Trophoblast cell (in vitro differentiated cells and primary cell): Measurements from ENCODE around the gene HOXC6.

ENCODE experiments used
- DNase-seq, 2 donors: peaks; one replicate each; pipeline ENCODE4 v3.0.0-alpha.2; 2016
- H2AFZ ChIP-seq: 2 replicates; pipeline ENCODE4 v1.6.1; 2013; ENCODE audit warnings: low read length, moderate library complexity, mild to moderate bottlenecking; ENCODE audit not compliant: insufficient read depth, poor library complexity
- H2AK5ac ChIP-seq: 2 replicates; pipeline ENCODE4 v1.6.1; 2013; ENCODE audit warnings: mild to moderate bottlenecking, low read length
- H2BK120ac ChIP-seq: 2 replicates; pipeline ENCODE4 v1.6.1; 2013; ENCODE audit warnings: low read length, mild to moderate bottlenecking, moderate library complexity; ENCODE audit not compliant: insufficient read depth, poor library complexity
- H2BK12ac ChIP-seq: 2 replicates; pipeline ENCODE4 v1.6.1; 2013; ENCODE audit warnings: mild to moderate bottlenecking, low read length, moderate library complexity
- H2BK5ac ChIP-seq: 2 replicates; pipeline ENCODE4 v1.6.1; 2013; ENCODE audit warnings: low read length, low read depth, moderate library complexity, mild to moderate bottlenecking; ENCODE audit not compliant: poor library complexity
- H3K14ac ChIP-seq: 2 replicates; pipeline ENCODE4 v1.6.1; 2013; ENCODE audit warnings: mild to moderate bottlenecking, low read length
- H3K18ac ChIP-seq: 2 replicates; pipeline ENCODE4 v1.6.1; 2013; ENCODE audit warnings: mild to moderate bottlenecking, low read length
- H3K23ac ChIP-seq: 2 replicates; pipeline ENCODE4 v1.6.1; 2013; ENCODE audit warnings: low read length
- H3K27ac ChIP-seq: 2 replicates; pipeline ENCODE4 v1.5.1; 2013; ENCODE audit warnings: low read depth, mild to moderate bottlenecking, inconsistent platforms, low read length, moderate library complexity
- H3K27me3 ChIP-seq: 2 replicates; pipeline ENCODE4 v1.6.1; 2013; ENCODE audit warnings: inconsistent platforms, mild to moderate bottlenecking, low read length, moderate library complexity; ENCODE audit not compliant: insufficient read depth
- H3K36me3 ChIP-seq, 2 experiments: 1 replicate in 1 of 2; 2 replicates in 1 of 2; pipeline ENCODE4 v1.6.1; 2013; ENCODE audit warnings: low read length in 2 of 2, mild to moderate bottlenecking in 2 of 2, moderate library complexity in 1 of 2; ENCODE audit not compliant: insufficient read depth in 2 of 2, control insufficient read depth in 1 of 2
- H3K4ac ChIP-seq: 2 replicates; pipeline ENCODE4 v1.6.1; 2013; ENCODE audit warnings: low read depth, mild to moderate bottlenecking, low read length, moderate library complexity
- H3K4me1 ChIP-seq, 2 experiments: 1 replicate in 1 of 2; 2 replicates in 1 of 2; pipeline ENCODE4 v1.6.1; 2013; ENCODE audit warnings: low read length in 2 of 2, mild to moderate bottlenecking in 2 of 2, moderate library complexity in 1 of 2; ENCODE audit not compliant: insufficient read depth in 2 of 2, control insufficient read depth in 1 of 2
- H3K4me2 ChIP-seq: 2 replicates; pipeline ENCODE4 v1.6.1; 2013; ENCODE audit warnings: inconsistent platforms, mild to moderate bottlenecking, low read length, moderate library complexity
- H3K4me3 ChIP-seq: 2 replicates; pipeline ENCODE4 v1.5.1; 2013; ENCODE audit warnings: mild to moderate bottlenecking, low read depth, low read length, inconsistent platforms
- H3K79me1 ChIP-seq: one replicate; pipeline ENCODE4 v1.6.1; 2013; ENCODE audit warnings: low read length
- H3K79me2 ChIP-seq: 2 replicates; pipeline ENCODE4 v1.6.1; 2013; ENCODE audit warnings: low read length, mild to moderate bottlenecking; ENCODE audit not compliant: control insufficient read depth, insufficient read depth, poor library complexity
- H3K9ac ChIP-seq: 2 replicates; pipeline ENCODE4 v1.6.1; 2013; ENCODE audit warnings: mild to moderate bottlenecking, low read length
- H3K9me3 ChIP-seq: 2 replicates; pipeline ENCODE4 v1.6.1; 2013; ENCODE audit warnings: low read depth, mild to moderate bottlenecking, control low read depth, inconsistent platforms, low read length; ENCODE audit not compliant: insufficient read depth
- H4K12ac ChIP-seq: 2 replicates; pipeline ENCODE4 v1.6.1; 2013; ENCODE audit warnings: low read depth, mild to moderate bottlenecking, low read length, moderate library complexity
- H4K8ac ChIP-seq: 2 replicates; pipeline ENCODE4 v1.6.1; 2013; ENCODE audit warnings: low read depth, mild to moderate bottlenecking, low read length, moderate library complexity
- H4K91ac ChIP-seq: one replicate; pipeline ENCODE4 v1.6.1; 2013; ENCODE audit warnings: low read depth, mild to moderate bottlenecking, low read length, moderate library complexity
- WGBS: extraction: QIAGEN DNeasy Blood & Tissue Kit; methylation state at CpG from one replicate; pipeline ENCODE4 v1.1.7; 2013; ENCODE audit warnings: missing lambda C conversion rate; ENCODE audit not compliant: insufficient read length, insufficient coverage; ENCODE audit errors: extremely low coverage; 5-methylcytosine and 5-hydroxymethylcytosine counted together

The HOXC6 gene

DNA sequence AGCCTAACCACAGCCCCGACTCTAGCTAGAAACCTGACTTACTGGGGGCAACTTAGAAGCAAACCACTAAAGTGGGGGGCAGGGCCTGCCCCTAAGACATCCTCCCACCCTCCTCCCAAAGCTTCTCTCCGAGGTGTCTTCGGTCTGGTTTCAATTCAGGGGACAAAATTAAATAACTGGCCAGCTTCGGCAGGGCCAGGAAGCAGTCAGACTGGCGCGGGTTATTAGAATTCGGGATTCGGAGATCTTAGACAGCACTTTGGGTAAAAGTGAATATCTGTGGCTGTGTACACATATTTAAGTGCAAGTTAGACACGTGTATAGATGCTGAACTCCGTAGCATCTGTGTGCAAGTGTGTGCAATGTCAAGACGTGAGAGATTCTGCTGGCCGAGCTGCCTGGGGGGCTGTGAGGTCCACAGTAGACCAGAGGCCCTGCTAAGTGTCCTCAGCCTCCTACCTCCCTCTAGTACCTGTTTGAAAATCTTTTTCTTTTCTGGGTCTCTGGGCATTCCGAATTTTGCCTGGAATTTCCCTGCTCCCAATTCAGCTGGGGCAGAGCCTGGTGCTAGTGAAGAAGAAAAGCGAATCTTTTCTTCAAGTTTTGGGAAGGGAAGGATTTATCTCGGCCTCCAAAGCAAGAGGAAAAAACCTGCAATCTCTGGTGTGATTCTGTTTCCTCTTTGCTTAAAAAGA is 47.3 kb upstream of the HOXC6 start:
- no peak for DNase-seq
- no peak overlapping the region for H3K9ac ChIP-seq

DNA sequence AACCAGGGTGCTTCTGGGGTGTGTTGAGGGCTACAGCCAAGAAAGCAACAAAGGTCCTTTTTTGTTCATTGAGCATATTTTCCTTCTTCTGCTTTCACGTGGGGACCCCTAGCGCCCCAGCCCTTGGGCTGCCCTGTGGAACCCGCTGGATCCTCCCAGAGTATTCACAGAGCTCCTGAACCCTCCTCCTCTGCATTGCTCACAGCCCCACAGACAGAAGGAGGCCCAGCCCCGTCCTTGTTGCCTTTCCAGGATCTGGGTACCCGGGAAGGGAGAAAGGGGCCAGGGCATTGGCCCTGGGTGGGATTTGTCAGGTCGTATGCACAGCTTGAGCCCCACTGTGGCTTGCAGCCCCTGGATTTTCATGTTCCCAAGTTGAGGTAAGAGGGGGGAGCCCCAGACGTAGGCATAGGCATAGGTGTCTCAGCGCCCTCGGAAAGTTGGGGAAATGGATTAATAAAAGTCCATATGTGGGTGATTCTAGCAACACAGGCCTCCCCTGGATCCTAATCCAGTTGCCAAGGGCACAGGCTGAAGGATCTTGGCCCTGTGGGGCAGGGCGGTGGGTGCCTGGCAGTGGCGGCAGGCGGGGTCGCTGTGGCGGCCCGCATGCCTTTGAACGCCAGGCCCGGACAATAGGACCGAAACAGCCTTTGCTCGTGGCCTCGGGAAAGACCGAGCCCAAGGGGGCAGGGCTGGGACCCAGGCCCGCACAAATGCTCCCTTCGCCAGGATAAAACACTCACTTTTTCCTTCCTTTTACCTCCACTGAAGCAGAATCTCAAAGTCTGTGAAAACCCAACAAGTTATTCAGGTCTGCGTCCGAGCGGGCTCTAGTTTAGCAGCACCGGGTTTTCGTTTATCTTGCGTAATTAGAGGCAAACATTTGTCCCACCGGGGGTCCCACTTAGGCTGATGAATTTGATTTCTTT is 46.3 kb upstream of the HOXC6 start:
- Histone ChIP-seq H3K36me3 (no peaks in the 10 kb centered on the region), H2AFZ (no peak overlapping the region), H3K27me3 (peaks cover 91% of the 10 kb centered on the region), H3K4ac (no peak overlapping the region), H3K79me2 (no peaks in the 10 kb centered on the region), H2BK120ac (no peak overlapping the region), H2BK5ac (no peak overlapping the region), H3K23ac (no peak overlapping the region), H2BK12ac (no peak overlapping the region), H3K4me3 (no peak overlapping the region), H2AK5ac (no peak overlapping the region), H3K4me2 (no peak overlapping the region), H3K14ac (no peak overlapping the region), H4K12ac (no peak overlapping the region), H4K8ac (no peak overlapping the region), H3K79me1 (no peaks in the 10 kb centered on the region), H3K9me3 (peaks cover 35% of the 10 kb centered on the region), H3K27ac (no peak overlapping the region), H3K4me1 (peaks cover 0 to 4% of the 10 kb centered on the region in 2 experiments), H4K91ac (no peak overlapping the region), H3K18ac (no peak overlapping the region), H3K9ac (no peak overlapping the region)
- WGBS, result no CpG with 5 or more reads among the region's 30 CpGs
- DNase-seq, result no peak

More for the DNA sequence above, 47.3 kb upstream of the HOXC6 start:
- Histone ChIP-seq H2BK120ac (no peak overlapping the region), H3K9me3 (peaks cover 34% of the 10 kb centered on the region), H3K79me1 (no peaks in the 10 kb centered on the region), H2BK5ac (no peak overlapping the region), H4K8ac (no peak overlapping the region), H3K18ac (no peak overlapping the region), H3K4me3 (no peak overlapping the region), H3K4ac (no peak overlapping the region), H3K4me1 (peaks cover 0 to 4% of the 10 kb centered on the region in 2 experiments), H3K23ac (no peak overlapping the region), H2AFZ (no peak overlapping the region), H3K4me2 (no peak overlapping the region), H3K14ac (no peak overlapping the region), H4K12ac (no peak overlapping the region), H3K36me3 (no peaks in the 10 kb centered on the region), H3K27ac (no peak overlapping the region), H4K91ac (no peak overlapping the region), H2AK5ac (no peak overlapping the region), H3K79me2 (no peaks in the 10 kb centered on the region), H3K27me3 (peaks cover 91% of the 10 kb centered on the region), H2BK12ac (no peak overlapping the region)
- no CpG with 5 or more reads among the region's 15 CpGs for WGBS

DNA sequence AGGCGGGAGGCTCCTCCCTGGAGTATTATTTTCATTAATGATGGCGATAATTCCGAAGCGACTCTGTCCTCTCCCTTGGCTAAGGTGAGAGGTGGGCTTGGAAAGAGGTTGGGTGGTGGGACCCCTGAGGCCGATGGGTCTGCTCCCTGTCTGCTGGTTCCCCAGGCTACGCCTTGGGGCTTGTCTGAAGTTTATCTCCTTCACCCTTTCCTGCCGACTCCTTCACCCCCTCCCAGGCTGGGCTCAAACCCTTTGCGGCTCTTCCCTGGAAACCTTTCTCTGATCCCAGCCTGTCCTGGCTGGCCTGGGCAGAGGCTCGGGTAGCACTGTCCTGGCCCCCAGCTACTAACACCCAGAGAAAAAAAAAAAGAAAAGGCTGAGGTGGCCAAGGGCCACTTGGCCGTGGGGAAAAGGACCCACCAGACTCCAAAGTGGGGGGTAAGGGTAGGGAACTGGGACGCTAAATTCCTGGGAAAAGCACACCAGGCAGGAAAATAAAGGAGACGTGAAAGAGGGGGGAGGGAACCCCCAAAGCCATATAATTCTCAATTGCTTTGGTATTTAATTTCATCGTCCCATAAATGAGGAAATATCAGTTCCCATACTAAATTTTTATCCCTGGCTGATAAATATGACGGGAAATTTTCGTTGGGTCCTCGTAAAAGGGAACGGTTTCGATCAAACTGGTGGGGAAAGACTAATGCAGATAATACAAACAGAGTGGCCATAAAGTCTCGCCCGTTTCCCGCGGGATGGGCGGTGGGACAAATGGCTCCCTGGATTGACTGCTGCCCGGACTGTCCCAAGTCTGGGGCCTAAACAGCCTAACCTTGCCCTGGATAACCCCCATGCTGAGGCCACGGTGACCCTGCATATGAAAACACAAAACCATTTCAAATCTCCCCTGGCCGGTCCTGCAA is 45.3 kb upstream of the HOXC6 start:
- H3K4me1 ChIP-seq, result peaks cover 0 to 3% of the 10 kb centered on the region in 2 experiments
- H3K27ac ChIP-seq, result no peak overlapping the region
- H3K4me3 ChIP-seq, result no peak overlapping the region
- H3K36me3 ChIP-seq, result no peaks in the 10 kb centered on the region
- H2AK5ac ChIP-seq, result no peak overlapping the region
- no peak overlapping the region for H3K23ac ChIP-seq
- H3K18ac ChIP-seq, result no peak overlapping the region
- H3K79me2 ChIP-seq, result no peaks in the 10 kb centered on the region
- no peaks in the 10 kb centered on the region for H3K79me1 ChIP-seq
- no peak overlapping the region for H3K4ac ChIP-seq
- H3K27me3 ChIP-seq, result peaks cover 92% of the 10 kb centered on the region
- DNase-seq, result no peak
- peaks cover 39% of the 10 kb centered on the region for H3K9me3 ChIP-seq
- no CpG with 5 or more reads among the region's 26 CpGs for WGBS
- H3K9ac ChIP-seq, result no peak overlapping the region
- H4K8ac ChIP-seq, result no peak overlapping the region
- no peak overlapping the region for H2BK12ac ChIP-seq
- no peak overlapping the region for H2BK120ac ChIP-seq
- no peak overlapping the region for H3K14ac ChIP-seq
- H2AFZ ChIP-seq, result no peak overlapping the region
- no peak overlapping the region for H3K4me2 ChIP-seq
- no peak overlapping the region for H2BK5ac ChIP-seq
- H4K91ac ChIP-seq, result no peak overlapping the region
- H4K12ac ChIP-seq, result no peak overlapping the region

DNA sequence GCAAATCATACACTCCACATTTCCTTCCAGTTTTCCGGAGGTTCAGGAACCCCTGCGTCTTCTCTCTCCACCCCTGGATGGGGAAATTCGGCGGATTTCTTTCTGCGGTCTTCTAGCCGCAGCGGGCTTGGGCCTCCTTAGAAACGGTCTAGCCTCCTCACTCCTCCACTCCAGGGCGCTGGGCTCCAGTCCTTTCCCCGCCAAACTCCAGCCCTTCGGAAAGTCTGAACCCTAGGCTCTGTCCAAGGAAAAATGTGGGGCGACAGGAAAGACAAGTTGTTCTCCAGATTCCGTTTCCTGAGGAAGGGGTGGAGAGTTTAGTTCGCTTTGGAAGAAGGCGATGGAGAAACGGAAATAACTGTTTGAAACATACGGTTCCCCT is 44.7 kb upstream of the HOXC6 start:
- H3K4me2 ChIP-seq, result no peak overlapping the region
- H3K27me3 ChIP-seq, result peaks cover 94% of the 10 kb centered on the region
- H4K12ac ChIP-seq, result no peak overlapping the region
- WGBS, result no CpG with 5 or more reads among the region's 17 CpGs
- H3K18ac ChIP-seq, result no peak overlapping the region
- H3K9me3 ChIP-seq, result peaks cover 39% of the 10 kb centered on the region
- H3K14ac ChIP-seq, result no peak overlapping the region
- no peak overlapping the region for H2BK5ac ChIP-seq
- no peak overlapping the region for H3K27ac ChIP-seq
- DNase-seq, result peak in 1 of 2 donors; percentile 26
- no peak overlapping the region for H3K4ac ChIP-seq
- no peak overlapping the region for H4K91ac ChIP-seq
- H3K79me2 ChIP-seq, result no peaks in the 10 kb centered on the region
- H3K23ac ChIP-seq, result no peak overlapping the region
- no peaks in the 10 kb centered on the region for H3K79me1 ChIP-seq
- no peak overlapping the region for H3K4me3 ChIP-seq
- peaks cover 0 to 2% of the 10 kb centered on the region in 2 experiments for H3K4me1 ChIP-seq
- H4K8ac ChIP-seq, result no peak overlapping the region
- no peak overlapping the region for H2AK5ac ChIP-seq
- no peak overlapping the region for H2AFZ ChIP-seq
- no peak overlapping the region for H2BK120ac ChIP-seq
- H3K36me3 ChIP-seq, result no peaks in the 10 kb centered on the region
- H3K9ac ChIP-seq, result no peak overlapping the region
- no peak overlapping the region for H2BK12ac ChIP-seq
